Upper lobe of left lung (tissue), 6 donors: ENCODE measurements around the gene ASB3. TPM values are rescaled to one million over a fixed set of nuclear protein-coding genes. Genes with fewer than 3 reads are reported as not detected.
"Not testable (repeated sequence)": the region's sequence is repeated elsewhere in the genome, so short reads cannot be mapped to it uniquely, and the experiment has no call there.

Experiments
- ATAC-seq, 2 donors: fragments of 200-7000 bp; cut with Tn5 transposase; one replicate each; pipeline ENCODE4 v1.9.1; 2022; ENCODE audit warnings: mild to moderate bottlenecking in 2 of 2, moderate library complexity in 2 of 2; ENCODE audit not compliant: low FRiP score in 2 of 2
- DNase-seq, 2 donors: peaks; one replicate each; pipeline ENCODE4 v3.0.0-alpha.2; 2019 to 2020
- H3K27ac ChIP-seq, 4 donors: fragments of 200-600 bp; sonication (generic); one replicate each; pipeline ENCODE4 v1.5.1; 2016 to 2019
- H3K27me3 ChIP-seq, 4 donors: fragments of 200-600 bp; sonication (generic); one replicate each; pipeline ENCODE4 v1.5.1; 2017 to 2019
- H3K36me3 ChIP-seq, 4 donors: fragments of 200-600 bp; sonication (generic); one replicate each; pipeline ENCODE4 v1.5.1; 2016 to 2019
- H3K4me1 ChIP-seq, 4 donors: fragments of 200-600 bp; sonication (generic); one replicate each; pipeline ENCODE4 v1.5.1; 2018 to 2019
- H3K4me3 ChIP-seq, 4 donors: fragments of 200-600 bp; sonication (generic); one replicate each; pipeline ENCODE4 v1.5.1; 2017 to 2019; ENCODE audit warnings: mild to moderate bottlenecking in 2 of 4, moderate library complexity in 1 of 4
- H3K9me3 ChIP-seq, 4 donors: fragments of 200-600 bp; sonication (generic); one replicate each; pipeline ENCODE4 v1.5.1; 2018 to 2019
- CTCF ChIP-seq, 6 experiments: fragments of 450-650 bp in 4 of 6; fragments of 200-600 bp in 2 of 6; sonication (generic) in 2 of 6; IDR thresholded peaks; one replicate each; pipeline ENCODE4 v1.5.1; 2016 to 2019; ENCODE audit warnings: antibody characterized with exemption in 6 of 6
- EP300 ChIP-seq, 4 donors: sonication (generic); formaldehyde crosslinking; IDR thresholded peaks; one replicate each; pipeline ENCODE4 v1.5.1; 2017; ENCODE audit warnings: antibody characterized with exemption in 4 of 4, control low read depth in 2 of 4
- POLR2A ChIP-seq, 4 donors: fragments of 450-650 bp; IDR thresholded peaks; one replicate each; pipeline ENCODE4 v1.5.1; 2016 to 2017; ENCODE audit warnings: antibody characterized with exemption in 4 of 4, mild to moderate bottlenecking in 2 of 4
- POLR2AphosphoS5 ChIP-seq, 2 donors: sonication (generic); formaldehyde crosslinking; IDR thresholded peaks; one replicate each; pipeline ENCODE4 v1.5.1; 2017; ENCODE audit warnings: antibody characterized with exemption in 2 of 2
- WGBS, 2 donors: methylation state at CpG; one replicate each; pipeline ENCODE4 v1.1.5; 2017 to 2018; 5-methylcytosine and 5-hydroxymethylcytosine counted together
- total RNA-seq, 6 donors: library from RNA; depleted of rRNA in 4 of 6; stranded (reverse); fragments of >200 nt in 4 of 6; gene quantifications; one replicate each; pipeline versions ENCODE4 v1.1.0 to v1.2.1, GENCODE V29; 2016 to 2021
- donor health status: DM: no; HTN: no; CAD: no; lungs with moderate emphysema.
- donor health status: DM: no; HTN: yes; CAD: no; lungs with severe emphysema.

Gene ASB3
- total RNA-seq, 6 donors from 2014 or later: 16.4 to 54.2 (median 25.2) TPM

GRCh38 chr2:53727921-53728320 lies 58.8 kb downstream of the ASB3 start:
- peaks cover 0 to 7% (median 0%) of the 10 kb centered on the region in 4 donors for H3K36me3 ChIP-seq
- no peak for DNase-seq
- ATAC-seq: no peak
- TF ChIP-seq POLR2AphosphoS5 (IDR thresholded peaks at IDR 0.05) (no peak), POLR2A (IDR thresholded peaks at IDR 0.05) (no peak), CTCF (IDR thresholded peaks at IDR 0.05) (no peak), EP300 (IDR thresholded peaks at IDR 0.05) (no peak)
- no peaks in the 10 kb centered on the region for H3K4me1 ChIP-seq
- H3K4me3 ChIP-seq: no peak overlapping the region
- no peaks in the 10 kb centered on the region for H3K9me3 ChIP-seq
- no peaks in the 10 kb centered on the region for H3K27me3 ChIP-seq
- WGBS, 2 donors: 95 to 100% methylated on average over 3 of the region's 3 CpGs
- H3K27ac ChIP-seq: no peak overlapping the region

GRCh38 chr2:53725662-53726061 lies 61.1 kb downstream of the ASB3 start:
- H3K27ac ChIP-seq: no peak overlapping the region
- H3K9me3 ChIP-seq: no peaks in the 10 kb centered on the region
- no peak overlapping the region for H3K4me3 ChIP-seq
- no peak for ATAC-seq
- H3K4me1 ChIP-seq: no peaks in the 10 kb centered on the region
- TF ChIP-seq POLR2AphosphoS5 (IDR thresholded peaks at IDR 0.05) (no peak), POLR2A (IDR thresholded peaks at IDR 0.05) (no peak), EP300 (IDR thresholded peaks at IDR 0.05) (no peak), CTCF (IDR thresholded peaks at IDR 0.05) (no peak)
- H3K36me3 ChIP-seq: peaks cover 0 to 7% (median 0%) of the 10 kb centered on the region in 4 donors
- H3K27me3 ChIP-seq: no peaks in the 10 kb centered on the region
- 95 to 97% methylated on average over 4 of the region's 4 CpGs for WGBS, 2 donors
- no peak for DNase-seq

- WGBS, 2 donors: 88% methylated on average over 2 of the region's 2 CpGs
- H3K36me3 ChIP-seq: peaks cover 0 to 5% (median 0%) of the 10 kb centered on the region in 4 donors
Observed at GRCh38 chr2:53724536-53724935, 62.2 kb downstream of the ASB3 start.

GRCh38 chr2:53720944-53721343 lies 65.8 kb downstream of the ASB3 start:
- not testable (repeated sequence) for H3K36me3 ChIP-seq, H3K4me3 ChIP-seq, H3K9me3 ChIP-seq, H3K4me1 ChIP-seq, ATAC-seq, H3K27ac ChIP-seq, DNase-seq, H3K27me3 ChIP-seq
- WGBS, 2 donors: 95 to 96% methylated on average over 3 of the region's 3 CpGs

More at GRCh38 chr2:53724536-53724935, 62.2 kb downstream of the ASB3 start:
- DNase-seq: no peak
- Histone ChIP-seq H3K9me3 (no peaks in the 10 kb centered on the region), H3K27me3 (no peaks in the 10 kb centered on the region), H3K4me3 (no peak overlapping the region), H3K27ac (no peak overlapping the region), H3K4me1 (no peaks in the 10 kb centered on the region)
- no peak for TF ChIP-seq POLR2A (IDR thresholded peaks at IDR 0.05)
- no peak for TF ChIP-seq EP300 (IDR thresholded peaks at IDR 0.05)
- no peak for TF ChIP-seq CTCF (IDR thresholded peaks at IDR 0.05)
- TF ChIP-seq POLR2AphosphoS5 (IDR thresholded peaks at IDR 0.05): no peak
- no peak for ATAC-seq

- H3K9me3 ChIP-seq: no peaks in the 10 kb centered on the region
- H3K27ac ChIP-seq: no peak overlapping the region
- H3K4me1 ChIP-seq: peaks cover 0 to 9% (median 1%) of the 10 kb centered on the region in 4 donors
- no peaks in the 10 kb centered on the region for H3K27me3 ChIP-seq
- peaks cover 0 to 27% (median 2%) of the 10 kb centered on the region in 4 donors for H3K36me3 ChIP-seq
- DNase-seq (no peak), ATAC-seq (no peak)
- TF ChIP-seq CTCF (IDR thresholded peaks at IDR 0.05): peak in 5 of 6 experiments; percentile 27 to 33 (median 32)
- no peak for TF ChIP-seq EP300 (IDR thresholded peaks at IDR 0.05)
- no peak for TF ChIP-seq POLR2AphosphoS5 (IDR thresholded peaks at IDR 0.05)
- TF ChIP-seq POLR2A (IDR thresholded peaks at IDR 0.05): no peak
- H3K4me3 ChIP-seq: no peak overlapping the region
Observed at GRCh38 chr2:53715568-53715967, 71.2 kb downstream of the ASB3 start.
